Activated T-helper 17 cell treated with anti-CD3 and anti-CD28 coated beads, Interleukin-2, amount 50 U/mL, for 72 hours (primary cell): Measurements from ENCODE around the gene ATP13A1. TPM values are rescaled to one million over a fixed set of nuclear protein-coding genes. Genes with fewer than 3 reads are reported as not detected.
A peak's percentile ranks its signal among the peaks of the same experiment; 100 is the strongest.
"Not testable (repeated sequence)": the region's sequence is repeated elsewhere in the genome, so short reads cannot be mapped to it uniquely, and the experiment has no call there.

Source experiments
- ATAC-seq: fragments of 150-1000 bp; cut with Tn5 transposase; replicated peaks from 2 replicates; pipeline ENCODE4 v1.10.0; 2021; ENCODE audit warnings: mild to moderate bottlenecking, moderate library complexity
- H3K27ac Mint-ChIP-seq: one replicate; pipeline ENCODE4 v1.8.0; 2022; ENCODE audit warnings: mixed read lengths
- H3K27me3 Mint-ChIP-seq: one replicate; pipeline ENCODE4 v1.8.0; 2022; ENCODE audit warnings: mixed read lengths
- H3K36me3 Mint-ChIP-seq: one replicate; pipeline ENCODE4 v1.8.0; 2022; ENCODE audit warnings: low read depth, mild to moderate bottlenecking, mixed read lengths
- H3K4me1 Mint-ChIP-seq: one replicate; pipeline ENCODE4 v1.8.0; 2022; ENCODE audit warnings: mixed read lengths
- H3K4me3 Mint-ChIP-seq: one replicate; pipeline ENCODE4 v1.8.0; 2022; ENCODE audit warnings: mild to moderate bottlenecking, mixed read lengths
- H3K9me3 Mint-ChIP-seq: one replicate; pipeline ENCODE4 v1.8.0; 2022; ENCODE audit warnings: mixed read lengths
- total RNA-seq, 2 donors: library from RNA; stranded (reverse); gene quantifications; one replicate each; pipeline ENCODE4 v1.2.3, GENCODE V29; 2022

ATP13A1 gene
- total RNA-seq, 2 donors from 2014 or later = 47.8 to 79.6 TPM

- Mint-ChIP-seq H3K4me1 (peaks cover 52% of the 10 kb centered on the region), H3K9me3 (peaks cover 6% of the 10 kb centered on the region), H3K4me3 (peak overlapping the region; percentile 92), H3K27ac (peak overlapping the region; percentile 84), H3K36me3 (peaks cover 71% of the 10 kb centered on the region), H3K27me3 (no peaks in the 10 kb centered on the region)
- no peak for ATAC-seq
Observed at GRCh38 chr19:19602136-19602712, 61.3 kb downstream of the ATP13A1 start.

DNA sequence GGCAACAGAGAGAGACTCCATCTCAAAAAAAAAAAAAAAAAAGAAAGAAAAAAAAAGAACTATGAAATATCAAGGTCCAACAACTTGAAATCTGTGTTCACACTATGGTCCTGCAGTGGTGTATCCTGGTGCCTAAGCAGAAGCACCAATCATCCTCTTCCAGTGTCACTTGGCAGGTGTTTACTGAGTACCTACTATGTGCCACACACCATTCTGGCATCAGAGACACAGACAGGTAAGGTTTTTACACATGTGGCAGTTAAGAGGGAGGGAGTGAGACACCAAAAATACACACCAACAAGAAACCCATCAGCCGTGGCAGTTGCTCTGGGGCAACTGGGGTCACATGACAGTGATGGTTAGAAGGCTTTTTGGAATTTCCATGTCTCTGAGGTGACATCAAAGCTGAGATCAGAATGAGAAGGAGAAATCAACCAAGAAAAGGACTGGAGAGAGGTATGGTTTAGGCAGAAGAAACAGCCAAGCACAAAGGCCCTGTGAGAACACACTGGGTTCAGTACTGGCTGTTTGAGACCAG, 62.6 kb downstream of the ATP13A1 start:
- Mint-ChIP-seq H3K4me3 (peak overlapping the region; percentile 92), H3K27ac (peak overlapping the region; percentile 84), H3K9me3 (peaks cover 6% of the 10 kb centered on the region), H3K4me1 (peaks cover 48% of the 10 kb centered on the region), H3K36me3 (peaks cover 74% of the 10 kb centered on the region), H3K27me3 (no peaks in the 10 kb centered on the region)
- ATAC-seq = no peak

GRCh38 chr19:19598728-19599451, 64.6 kb downstream of the ATP13A1 start:
- Mint-ChIP-seq H3K36me3 (peaks cover 86% of the 10 kb centered on the region), H3K4me3 (peak overlapping the region; percentile 92), H3K27ac (peak overlapping the region; percentile 100), H3K4me1 (peaks cover 60% of the 10 kb centered on the region)
- not testable (repeated sequence) for H3K9me3 Mint-ChIP-seq, H3K27me3 Mint-ChIP-seq
- peak; percentile 59 for ATAC-seq

- Mint-ChIP-seq H3K27ac (peak overlapping the region; percentile 100), H3K4me1 (peaks cover 56% of the 10 kb centered on the region), H3K27me3 (no peaks in the 10 kb centered on the region), H3K9me3 (peaks cover 6% of the 10 kb centered on the region), H3K4me3 (peak overlapping the region; percentile 92), H3K36me3 (peaks cover 84% of the 10 kb centered on the region)
- peak; percentile 75 for ATAC-seq
Observed at GRCh38 chr19:19597809-19598306, 65.6 kb downstream of the ATP13A1 start.

Other genes starting within 250 kb of the ATP13A1 start
- 1 to 10 TPM; 4.1 to 4.5 TPM for gene TSSK6, start 148.1 kb downstream of the ATP13A1 start, total RNA-seq
- gene NDUFA13, start 147.5 kb downstream of the ATP13A1 start, total RNA-seq = 100 to 1,000 TPM; 276 to 397 TPM
- gene YJEFN3, start 134.8 kb downstream of the ATP13A1 start, total RNA-seq = 10 to 100 TPM in 1 of 2 donors, 1 to 10 TPM in 1; 6.7 to 10.3 TPM
- gene CILP2, start 125.4 kb downstream of the ATP13A1 start, total RNA-seq = under 1 TPM; 0.26 to 0.97 TPM
- gene PBX4, start 45.0 kb downstream of the ATP13A1 start, total RNA-seq = 100 to 1,000 TPM in 1 of 2 donors, 10 to 100 TPM in 1; 63.9 to 101 TPM
- gene LPAR2, start 35.5 kb downstream of the ATP13A1 start, total RNA-seq = 10 to 100 TPM; 46.3 to 85.6 TPM
- 100 to 1,000 TPM in 1 of 2 donors, 10 to 100 TPM in 1; 79.9 to 100 TPM for gene GMIP, start 20.0 kb downstream of the ATP13A1 start, total RNA-seq
- 10 to 100 TPM; 57.0 to 70.7 TPM for gene ZNF101, start 5.2 kb upstream of the ATP13A1 start, total RNA-seq
- 10 to 100 TPM in 1 of 2 donors, 1 to 10 TPM in 1; 4.7 to 10.9 TPM for gene ZNF14, start 69.4 kb upstream of the ATP13A1 start, total RNA-seq
- gene ZNF506, start 158.1 kb upstream of the ATP13A1 start, total RNA-seq = 10 to 100 TPM; 16.1 to 58.1 TPM
- 10 to 100 TPM; 15.7 to 17.9 TPM for gene ZNF253, start 202.2 kb upstream of the ATP13A1 start, total RNA-seq
- 10 to 100 TPM; 12.0 to 15.6 TPM for gene ZNF93, start 237.3 kb upstream of the ATP13A1 start, total RNA-seq